Measurements from ENCODE around the gene GALNT11. TPM values are rescaled to one million over a fixed set of nuclear protein-coding genes. Genes with fewer than 3 reads are reported as not detected.

GALNT11 gene
- 6.5 TPM for polyA plus RNA-seq (2012; ENCODE audit: low read depth, missing spikeins)

DNA sequence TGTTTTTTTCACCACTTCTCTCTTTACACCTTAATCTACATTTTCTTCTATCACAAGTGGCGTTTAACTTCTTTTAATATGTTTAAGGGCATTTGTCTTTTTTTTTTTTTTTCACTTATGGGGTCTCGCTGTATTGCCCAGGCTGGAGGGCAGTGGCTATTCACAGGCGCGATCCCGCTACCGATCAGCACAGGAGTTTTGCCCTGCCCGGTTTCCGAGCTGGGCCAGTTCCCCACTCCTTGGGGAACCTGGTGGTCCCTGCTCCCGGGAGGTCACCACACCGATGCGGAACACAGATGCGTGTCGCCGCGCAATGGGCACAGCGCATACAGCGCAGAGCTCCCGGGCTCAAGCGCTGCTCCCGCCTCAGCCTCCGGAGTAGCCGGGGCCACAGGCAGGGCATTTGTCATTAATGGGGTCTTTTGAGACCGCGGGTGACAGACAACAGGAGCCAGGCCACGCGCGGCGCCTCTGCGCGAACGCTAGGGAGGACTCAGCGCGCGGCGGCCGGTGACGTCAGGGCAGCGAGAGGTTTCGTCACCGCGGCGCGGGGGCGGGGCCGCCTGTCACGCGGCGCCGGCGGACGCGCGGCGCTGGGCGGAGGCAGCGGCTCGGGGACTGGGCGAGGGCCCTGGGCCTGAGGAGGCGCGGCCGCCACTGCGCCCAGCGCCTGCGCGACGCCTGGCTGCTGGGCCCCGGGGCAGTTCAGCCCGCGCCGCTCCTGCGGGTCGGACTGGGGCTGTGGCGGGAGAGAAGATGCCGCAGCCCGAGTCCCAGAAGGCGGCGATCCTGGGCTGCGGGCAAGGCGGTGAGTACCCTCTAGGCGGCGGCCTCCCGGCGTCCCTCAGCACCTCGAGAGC, at the start of gene GALNT11:
Gene GALNT11 (plus strand): TSS at position 598 of the 860 bp plus-strand sequence. CDS start 68,554 bp downstream, outside the sequence.
- DNase-seq (ENCODE audit: insufficient read length, low spot score) (peak; percentile 81), FAIRE-seq (peak; percentile 92)
- TF ChIP-seq POLR2A (IDR thresholded peaks at IDR 0.05; ENCODE audit: low read depth, low read length) (peak; percentile 38; the same call in 1 of the 2 replicates), POLR2AphosphoS5 (IDR thresholded peaks at IDR 0.05; ENCODE audit: low read depth, low read length) (no peak), SPI1 (IDR thresholded peaks at IDR 0.05; ENCODE audit: low read depth, low read length) (no peak), TAF1 (IDR thresholded peaks at IDR 0.05; ENCODE audit: low read depth, low read length) (0 out of 2 replicates have a peak, but pooled peaks have one; percentile 28)

DNA sequence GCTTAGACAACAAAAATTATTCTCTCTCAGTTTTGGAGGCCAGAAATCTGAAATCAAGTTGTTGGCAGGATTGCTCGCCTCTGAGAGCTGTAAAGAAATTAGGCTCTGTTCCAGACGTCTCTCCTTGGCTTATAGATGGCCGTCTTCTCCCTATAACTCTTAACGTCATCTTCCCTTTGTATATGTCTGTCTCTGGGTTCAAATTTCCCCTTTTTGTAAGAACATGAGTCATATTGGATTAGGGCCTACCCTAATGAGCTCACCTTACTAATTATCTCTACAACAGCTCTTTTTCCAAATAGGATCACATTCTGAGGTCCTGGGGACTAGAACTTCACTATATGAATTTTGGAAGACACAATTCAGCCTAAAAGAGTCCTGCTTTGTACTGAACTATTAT, 46.9 kb upstream of the GALNT11 start:
- no peak for DNase-seq (ENCODE audit: insufficient read length, low spot score)
- TF ChIP-seq POU2F2 (IDR thresholded peaks at IDR 0.05; ENCODE audit: low read depth, low read length) (no peak), POLR2A (IDR thresholded peaks at IDR 0.05; ENCODE audit: low read depth, low read length) (no peak), TAF1 (IDR thresholded peaks at IDR 0.05; ENCODE audit: low read depth, low read length) (no peak), SPI1 (IDR thresholded peaks at IDR 0.05; ENCODE audit: low read depth, low read length) (no peak), POLR2AphosphoS5 (IDR thresholded peaks at IDR 0.05; ENCODE audit: low read depth, low read length) (no peak), PAX5 (IDR thresholded peaks at IDR 0.05; ENCODE audit: insufficient read depth, low read length, severe bottlenecking) (no peak)
- FAIRE-seq, result no peak

DNA sequence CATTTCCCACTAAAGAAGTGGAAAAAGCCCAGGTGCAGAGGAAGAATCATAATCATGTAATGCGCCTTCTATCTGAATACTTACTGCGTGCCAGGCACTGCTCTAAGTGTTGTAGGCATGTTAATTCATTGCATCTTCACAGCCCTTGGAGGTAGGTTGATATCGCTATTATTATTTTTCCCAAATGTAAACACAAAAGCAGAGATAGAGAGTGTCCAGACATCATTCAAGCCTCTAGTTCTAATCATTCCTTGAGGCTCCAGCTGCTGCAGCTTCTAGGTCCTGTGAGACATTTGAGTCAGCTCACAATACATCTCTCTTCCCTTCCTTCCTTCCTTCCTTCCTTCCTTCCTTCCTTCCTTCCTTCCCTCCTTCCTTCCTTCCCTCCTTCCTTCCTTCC, 44.3 kb upstream of the GALNT11 start:
- DNase-seq (ENCODE audit: insufficient read length, low spot score), result no peak

DNA sequence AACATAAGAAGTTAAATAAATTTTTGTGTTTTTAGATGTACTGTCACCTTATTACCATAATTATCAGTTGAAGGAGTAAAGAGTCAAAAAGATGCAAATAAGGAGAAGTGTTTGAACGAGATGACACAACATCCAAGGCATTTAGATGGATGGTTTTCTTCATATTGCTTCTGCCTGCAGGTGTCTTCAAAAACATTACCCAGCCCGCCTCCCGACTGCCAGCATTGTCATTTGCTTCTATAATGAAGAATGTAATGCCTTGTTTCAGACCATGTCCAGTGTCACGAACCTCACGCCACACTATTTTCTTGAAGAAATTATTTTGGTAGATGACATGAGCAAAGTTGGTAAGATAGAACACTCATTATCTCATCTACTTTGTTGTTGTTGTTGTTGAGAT, 42.7 kb upstream of the GALNT11 start:
- TF ChIP-seq SPI1 (IDR thresholded peaks at IDR 0.05; ENCODE audit: low read depth, low read length), result no peak
- no peak for FAIRE-seq

More for the DNA sequence above, 44.3 kb upstream of the GALNT11 start:
- FAIRE-seq, result no peak
- no peak for TF ChIP-seq POLR2AphosphoS5 (IDR thresholded peaks at IDR 0.05; ENCODE audit: low read depth, low read length)
- TF ChIP-seq POLR2A (IDR thresholded peaks at IDR 0.05; ENCODE audit: low read depth, low read length), result no peak
- no peak for TF ChIP-seq POU2F2 (IDR thresholded peaks at IDR 0.05; ENCODE audit: low read depth, low read length)
- TF ChIP-seq SPI1 (IDR thresholded peaks at IDR 0.05; ENCODE audit: low read depth, low read length), result no peak
- TF ChIP-seq PAX5 (IDR thresholded peaks at IDR 0.05; ENCODE audit: insufficient read depth, low read length, severe bottlenecking), result no peak
- TF ChIP-seq TAF1 (IDR thresholded peaks at IDR 0.05; ENCODE audit: low read depth, low read length), result no peak

DNA sequence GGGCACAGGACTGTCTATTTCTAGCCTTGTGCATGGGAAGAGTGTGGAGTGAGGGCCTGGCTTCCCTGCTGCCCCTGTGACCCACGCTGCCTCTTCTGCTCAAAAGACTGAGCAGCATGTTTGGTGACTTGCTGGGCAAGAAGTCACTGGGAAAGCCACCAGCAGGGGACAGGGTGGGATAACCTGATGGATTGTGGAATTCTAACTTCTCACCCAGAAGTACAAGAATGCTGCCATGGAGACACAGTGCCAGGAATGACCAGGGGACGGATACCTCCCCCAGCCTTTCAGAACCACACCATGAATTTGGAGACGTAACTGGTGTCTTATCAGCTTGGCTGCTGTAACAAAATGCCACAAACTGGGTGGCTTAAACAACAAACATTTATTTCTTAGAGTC, 40.9 kb upstream of the GALNT11 start:
- no peak for DNase-seq (ENCODE audit: insufficient read length, low spot score)
- FAIRE-seq, result no peak
- TF ChIP-seq POLR2AphosphoS5 (IDR thresholded peaks at IDR 0.05; ENCODE audit: low read depth, low read length) (no peak), TAF1 (IDR thresholded peaks at IDR 0.05; ENCODE audit: low read depth, low read length) (no peak), POLR2A (IDR thresholded peaks at IDR 0.05; ENCODE audit: low read depth, low read length) (no peak)

More for the DNA sequence above, 42.7 kb upstream of the GALNT11 start:
- DNase-seq (ENCODE audit: insufficient read length, low spot score), result no peak

DNA sequence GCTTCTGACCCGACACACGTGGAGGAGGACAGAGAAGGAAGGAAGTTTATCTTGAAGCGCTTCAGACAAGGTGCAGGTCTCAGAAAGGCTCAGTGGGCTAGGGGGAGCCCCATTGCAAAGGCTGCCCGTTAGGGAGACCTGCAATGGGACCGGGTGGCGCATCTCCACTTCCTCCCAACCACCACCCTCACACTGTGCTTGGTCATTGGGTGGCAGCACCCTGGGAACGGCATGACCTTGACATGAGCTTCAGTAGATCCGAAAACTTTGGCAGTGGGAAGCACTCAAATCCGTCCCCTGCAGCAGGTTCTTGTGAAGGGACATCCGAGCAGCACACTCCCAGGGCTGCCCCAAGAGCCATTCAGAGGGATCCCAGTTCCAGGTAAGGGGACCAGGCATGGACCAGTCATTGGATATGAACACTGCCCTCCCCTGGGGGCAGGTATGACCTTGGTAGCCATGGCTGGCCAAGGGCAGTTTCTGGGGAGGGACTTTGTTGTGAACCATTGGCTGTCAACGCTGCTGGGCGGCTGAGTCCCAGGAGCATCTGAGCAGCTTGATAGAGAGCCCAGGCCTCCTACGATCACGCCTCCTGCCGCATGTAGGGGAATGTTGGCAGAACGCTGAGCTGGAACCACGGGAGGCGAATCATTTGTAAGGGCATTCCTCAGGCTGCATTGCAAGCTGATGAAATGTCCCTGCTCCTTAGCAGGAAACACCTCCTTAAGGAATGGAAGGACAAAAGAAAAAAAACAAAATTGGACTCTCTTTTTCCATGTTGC, 37.5 kb upstream of the GALNT11 start:
- DNase-seq (ENCODE audit: insufficient read length, low spot score), result no peak
- TF ChIP-seq POU2F2 (IDR thresholded peaks at IDR 0.05; ENCODE audit: low read depth, low read length) (no peak), POLR2A (IDR thresholded peaks at IDR 0.05; ENCODE audit: low read depth, low read length) (no peak), SPI1 (IDR thresholded peaks at IDR 0.05; ENCODE audit: low read depth, low read length) (no peak), POLR2AphosphoS5 (IDR thresholded peaks at IDR 0.05; ENCODE audit: low read depth, low read length) (no peak), TAF1 (IDR thresholded peaks at IDR 0.05; ENCODE audit: low read depth, low read length) (no peak), PAX5 (IDR thresholded peaks at IDR 0.05; ENCODE audit: insufficient read depth, low read length, severe bottlenecking) (no peak)
- no peak for FAIRE-seq

DNA sequence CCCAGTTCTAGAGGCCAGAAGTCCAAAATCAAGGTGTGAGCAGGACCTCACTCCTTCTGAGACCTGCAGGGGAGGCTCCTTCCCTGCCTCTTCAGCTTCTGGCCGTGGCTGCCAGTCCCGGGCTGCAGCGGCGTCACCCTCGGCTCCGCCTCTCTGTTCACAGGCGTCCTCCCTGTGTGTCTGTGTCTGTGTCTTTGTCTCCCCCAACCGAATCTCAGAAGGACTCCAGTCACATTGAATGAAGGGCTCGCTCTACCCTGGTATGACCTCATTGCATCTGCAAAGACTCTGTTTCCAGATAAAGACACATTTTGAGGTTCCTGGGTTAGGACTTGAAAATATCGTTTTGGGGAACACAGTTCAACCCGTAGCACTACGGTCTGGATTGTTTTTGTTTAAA, 33.1 kb upstream of the GALNT11 start:
- no peak for FAIRE-seq
- no peak for DNase-seq (ENCODE audit: insufficient read length, low spot score)
- no peak for TF ChIP-seq TAF1 (IDR thresholded peaks at IDR 0.05; ENCODE audit: low read depth, low read length)
- TF ChIP-seq SPI1 (IDR thresholded peaks at IDR 0.05; ENCODE audit: low read depth, low read length), result no peak
- TF ChIP-seq POU2F2 (IDR thresholded peaks at IDR 0.05; ENCODE audit: low read depth, low read length), result no peak
- TF ChIP-seq POLR2A (IDR thresholded peaks at IDR 0.05; ENCODE audit: low read depth, low read length), result no peak
- no peak for TF ChIP-seq POLR2AphosphoS5 (IDR thresholded peaks at IDR 0.05; ENCODE audit: low read depth, low read length)
- TF ChIP-seq PAX5 (IDR thresholded peaks at IDR 0.05; ENCODE audit: insufficient read depth, low read length, severe bottlenecking), result no peak

DNA sequence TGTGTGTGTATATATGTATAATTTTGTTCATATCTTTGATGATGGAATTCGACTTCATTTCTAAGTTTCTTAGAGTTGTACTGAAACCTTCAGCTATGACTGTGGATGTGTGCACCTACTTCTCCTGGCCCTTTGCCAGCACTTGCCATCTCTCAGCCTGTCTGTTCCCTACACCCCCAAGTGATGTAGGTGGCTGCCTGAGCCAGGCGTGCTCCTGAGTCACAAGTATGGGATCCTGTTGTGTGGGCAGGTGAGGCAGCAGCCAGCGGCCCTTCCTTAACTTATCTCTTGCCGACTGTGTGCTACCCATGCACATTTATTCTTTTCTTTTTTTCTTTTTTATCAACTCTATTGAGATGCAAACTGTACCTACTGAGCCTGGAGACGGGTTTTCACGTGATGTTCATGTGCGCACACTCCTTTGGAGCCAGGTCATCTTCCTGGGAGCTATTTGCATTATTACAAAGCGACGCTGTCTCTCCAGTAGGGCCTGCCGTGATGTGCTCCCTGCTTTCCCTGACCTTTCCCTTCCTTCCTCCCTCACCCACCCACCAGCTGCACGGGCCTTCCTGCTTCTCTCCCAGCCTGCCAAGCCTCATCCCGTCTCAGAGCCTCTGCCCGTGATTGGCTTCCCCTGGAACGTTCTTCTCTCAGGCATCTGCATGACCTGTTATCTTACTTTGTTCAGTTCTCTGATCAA, 31.3 kb upstream of the GALNT11 start:
- no peak for TF ChIP-seq PAX5 (IDR thresholded peaks at IDR 0.05; ENCODE audit: insufficient read depth, low read length, severe bottlenecking)
- no peak for TF ChIP-seq POLR2A (IDR thresholded peaks at IDR 0.05; ENCODE audit: low read depth, low read length)
- no peak for TF ChIP-seq SPI1 (IDR thresholded peaks at IDR 0.05; ENCODE audit: low read depth, low read length)
- TF ChIP-seq POU2F2 (IDR thresholded peaks at IDR 0.05; ENCODE audit: low read depth, low read length), result no peak
- no peak for TF ChIP-seq TAF1 (IDR thresholded peaks at IDR 0.05; ENCODE audit: low read depth, low read length)
- TF ChIP-seq POLR2AphosphoS5 (IDR thresholded peaks at IDR 0.05; ENCODE audit: low read depth, low read length), result no peak
- no peak for FAIRE-seq

DNA sequence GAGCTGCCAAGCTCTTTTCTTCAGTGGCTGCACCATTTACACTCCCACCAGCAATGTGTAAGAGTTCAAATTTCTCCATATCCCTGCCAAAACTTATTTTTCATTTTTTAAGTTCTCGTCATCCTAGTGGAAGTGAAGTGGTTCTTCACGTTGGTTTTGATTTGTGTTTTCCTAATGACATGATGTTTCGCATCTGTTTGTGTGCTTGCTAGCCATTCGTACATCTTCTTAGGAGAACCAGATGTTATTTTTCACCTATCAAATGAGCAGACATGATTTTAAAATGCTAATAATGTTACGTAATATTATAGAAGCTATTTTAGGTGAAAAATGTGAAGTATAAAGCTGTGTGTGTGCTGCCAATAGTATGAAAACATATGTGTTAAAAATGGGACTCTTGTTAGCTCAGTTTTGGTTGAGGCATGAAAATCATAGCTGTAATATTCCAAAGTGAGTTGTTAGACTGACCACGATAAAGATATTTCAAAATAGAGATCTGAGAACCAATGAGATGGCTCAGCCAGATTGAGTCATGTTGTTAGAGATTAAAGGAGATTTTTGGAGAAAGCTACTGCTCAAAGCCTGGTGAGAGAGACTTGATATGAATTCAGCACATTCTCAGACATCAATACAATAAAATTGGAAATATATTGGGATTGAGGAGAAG, 25.9 kb upstream of the GALNT11 start:
- FAIRE-seq, result no peak
- no peak for TF ChIP-seq PAX5 (IDR thresholded peaks at IDR 0.05; ENCODE audit: insufficient read depth, low read length, severe bottlenecking)
- no peak for TF ChIP-seq TAF1 (IDR thresholded peaks at IDR 0.05; ENCODE audit: low read depth, low read length)
- TF ChIP-seq POU2F2 (IDR thresholded peaks at IDR 0.05; ENCODE audit: low read depth, low read length), result no peak
- TF ChIP-seq SPI1 (IDR thresholded peaks at IDR 0.05; ENCODE audit: low read depth, low read length), result no peak
- no peak for TF ChIP-seq POLR2A (IDR thresholded peaks at IDR 0.05; ENCODE audit: low read depth, low read length)
- TF ChIP-seq POLR2AphosphoS5 (IDR thresholded peaks at IDR 0.05; ENCODE audit: low read depth, low read length), result no peak

More for the DNA sequence above, 31.3 kb upstream of the GALNT11 start:
- no peak for DNase-seq (ENCODE audit: insufficient read length, low spot score)

More for the DNA sequence above, 25.9 kb upstream of the GALNT11 start:
- no peak for DNase-seq (ENCODE audit: insufficient read length, low spot score)

Data from GM12891 (cell line).